PFSK-1 (cell line): ENCODE results near the gene MACROD1.

Experiments used
- POLR2AphosphoS5 ChIP-seq: IDR thresholded peaks from 2 replicates; pipeline ENCODE4 v1.6.1; 2012; ENCODE audit warnings: low read depth, mild to moderate bottlenecking, control low read depth, low read length, moderate library complexity
- SIN3A ChIP-seq: IDR thresholded peaks from 2 replicates; pipeline ENCODE4 v1.6.1; 2012; ENCODE audit warnings: mild to moderate bottlenecking, low read length, moderate library complexity, borderline replicate concordance; ENCODE audit not compliant: insufficient read depth
- TAF1 ChIP-seq: IDR thresholded peaks from 2 replicates; pipeline ENCODE4 v1.6.1; 2012; ENCODE audit warnings: low read length, control low read depth, borderline replicate concordance; ENCODE audit not compliant: insufficient read depth
- TF ChIP-seq, protein P1 (sequence below), 2 experiments: IDR thresholded peaks; 2 replicates each; pipeline versions ENCODE4 v1.6.1 to v1.8.0; 2011 to 2012; ENCODE audit warnings: low read depth in 2 of 2, low read length in 2 of 2, control low read depth in 1 of 2, inconsistent platforms in 1 of 2, mild to moderate bottlenecking in 1 of 2, moderate library complexity in 1 of 2; ENCODE audit not compliant: insufficient read depth in 1 of 2

DNA sequence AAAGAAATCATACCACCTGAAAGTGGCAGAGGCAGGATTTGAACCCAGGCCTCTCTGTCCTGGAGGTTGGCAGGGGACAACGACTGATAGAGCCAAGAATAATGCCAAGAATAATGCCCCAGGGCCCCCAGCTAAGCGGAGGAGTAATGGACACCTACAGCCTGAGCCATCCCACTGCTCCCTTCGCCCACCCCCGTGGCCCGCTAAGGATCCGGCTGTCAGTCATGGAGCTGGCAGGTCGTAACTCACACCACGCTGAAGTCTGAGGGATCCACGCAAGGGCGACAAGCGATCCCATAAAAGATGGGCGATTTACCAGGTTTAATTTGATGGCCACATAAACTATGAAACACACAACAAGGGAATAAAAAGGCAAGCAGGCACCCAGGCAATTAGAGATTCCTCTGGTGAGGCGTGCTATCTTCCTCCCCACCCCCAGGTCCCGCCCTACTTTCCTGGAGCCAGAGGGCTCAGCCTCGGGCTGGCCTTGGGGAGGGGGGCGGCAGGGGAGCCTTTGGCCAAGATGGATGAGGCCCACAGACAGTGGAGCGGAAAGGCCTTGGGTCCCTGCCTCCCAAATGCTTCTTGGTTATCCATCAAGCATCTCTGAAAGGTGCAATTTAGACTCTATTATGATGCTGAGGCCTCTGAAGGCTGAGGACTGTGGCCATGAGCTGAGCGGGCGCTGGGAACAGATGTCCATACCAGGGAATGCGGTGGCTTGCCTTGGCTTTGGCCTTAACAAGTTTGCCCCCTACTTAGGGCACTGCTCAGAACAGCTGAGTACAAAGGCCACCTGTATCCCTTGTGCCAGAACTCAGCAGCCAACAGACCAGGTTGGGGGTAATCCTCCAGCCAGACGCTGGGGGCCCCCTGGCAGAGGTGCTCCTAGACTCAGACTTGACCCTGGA, 55.2 kb downstream of the MACROD1 start:
- TF ChIP-seq POLR2AphosphoS5 (no peak), TAF1 (no peak), SIN3A (no peak)
- TF ChIP-seq, protein P1, sequence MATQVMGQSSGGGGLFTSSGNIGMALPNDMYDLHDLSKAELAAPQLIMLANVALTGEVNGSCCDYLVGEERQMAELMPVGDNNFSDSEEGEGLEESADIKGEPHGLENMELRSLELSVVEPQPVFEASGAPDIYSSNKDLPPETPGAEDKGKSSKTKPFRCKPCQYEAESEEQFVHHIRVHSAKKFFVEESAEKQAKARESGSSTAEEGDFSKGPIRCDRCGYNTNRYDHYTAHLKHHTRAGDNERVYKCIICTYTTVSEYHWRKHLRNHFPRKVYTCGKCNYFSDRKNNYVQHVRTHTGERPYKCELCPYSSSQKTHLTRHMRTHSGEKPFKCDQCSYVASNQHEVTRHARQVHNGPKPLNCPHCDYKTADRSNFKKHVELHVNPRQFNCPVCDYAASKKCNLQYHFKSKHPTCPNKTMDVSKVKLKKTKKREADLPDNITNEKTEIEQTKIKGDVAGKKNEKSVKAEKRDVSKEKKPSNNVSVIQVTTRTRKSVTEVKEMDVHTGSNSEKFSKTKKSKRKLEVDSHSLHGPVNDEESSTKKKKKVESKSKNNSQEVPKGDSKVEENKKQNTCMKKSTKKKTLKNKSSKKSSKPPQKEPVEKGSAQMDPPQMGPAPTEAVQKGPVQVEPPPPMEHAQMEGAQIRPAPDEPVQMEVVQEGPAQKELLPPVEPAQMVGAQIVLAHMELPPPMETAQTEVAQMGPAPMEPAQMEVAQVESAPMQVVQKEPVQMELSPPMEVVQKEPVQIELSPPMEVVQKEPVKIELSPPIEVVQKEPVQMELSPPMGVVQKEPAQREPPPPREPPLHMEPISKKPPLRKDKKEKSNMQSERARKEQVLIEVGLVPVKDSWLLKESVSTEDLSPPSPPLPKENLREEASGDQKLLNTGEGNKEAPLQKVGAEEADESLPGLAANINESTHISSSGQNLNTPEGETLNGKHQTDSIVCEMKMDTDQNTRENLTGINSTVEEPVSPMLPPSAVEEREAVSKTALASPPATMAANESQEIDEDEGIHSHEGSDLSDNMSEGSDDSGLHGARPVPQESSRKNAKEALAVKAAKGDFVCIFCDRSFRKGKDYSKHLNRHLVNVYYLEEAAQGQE (IDR thresholded peaks at IDR 0.05; ENCODE audit: insufficient read depth in 1 of 2, low read depth in 2 of 2, low read length in 2 of 2), result no peak
